Measurements from ENCODE around the gene ULBP2.
"Not testable (repeated sequence)": the region's sequence is repeated elsewhere in the genome, so short reads cannot be mapped to it uniquely, and the experiment has no call there.

Gene ULBP2

GRCh38 chr6:149903938-149904611, 37.7 kb upstream of the ULBP2 start:
- no peaks in the 10 kb centered on the region for H3K4me1 Mint-ChIP-seq (ENCODE audit: low read depth)
- H3K4me3 Mint-ChIP-seq, result no peak overlapping the region
- peaks cover 19% of the 10 kb centered on the region for H3K9me3 Mint-ChIP-seq
- no peaks in the 10 kb centered on the region for H3K27me3 Mint-ChIP-seq
- intact Hi-C loops (cut with micrococcal nuclease), result no loop called here
- no peaks in the 10 kb centered on the region for H3K36me3 Mint-ChIP-seq (ENCODE audit: low read depth)
- H3K27ac Mint-ChIP-seq, result no peak overlapping the region

GRCh38 chr6:149904661-149905370, 37.0 kb upstream of the ULBP2 start:
- Mint-ChIP-seq H3K4me1 (ENCODE audit: low read depth) (no peaks in the 10 kb centered on the region), H3K27ac (no peak overlapping the region), H3K4me3 (no peak overlapping the region), H3K9me3 (peaks cover 19% of the 10 kb centered on the region), H3K36me3 (ENCODE audit: low read depth) (no peaks in the 10 kb centered on the region), H3K27me3 (no peaks in the 10 kb centered on the region)
- intact Hi-C loops (cut with micrococcal nuclease), result no loop called here

- intact Hi-C loops (cut with micrococcal nuclease), result no loop called here
- Mint-ChIP-seq H3K36me3 (ENCODE audit: low read depth) (no peaks in the 10 kb centered on the region), H3K4me3 (no peak overlapping the region), H3K27ac (no peak overlapping the region), H3K9me3 (peaks cover 19% of the 10 kb centered on the region), H3K27me3 (peaks cover 2% of the 10 kb centered on the region), H3K4me1 (ENCODE audit: low read depth) (no peaks in the 10 kb centered on the region)
These were observed 36.4 kb upstream of the ULBP2 start for GRCh38 chr6:149905371-149905910.

- intact Hi-C loops (cut with micrococcal nuclease), result no loop called here
- H3K36me3 Mint-ChIP-seq (ENCODE audit: low read depth), result no peaks in the 10 kb centered on the region
- H3K27me3 Mint-ChIP-seq, result peaks cover 2% of the 10 kb centered on the region
- H3K27ac Mint-ChIP-seq, result no peak overlapping the region
- no peak overlapping the region for H3K4me3 Mint-ChIP-seq
- H3K4me1 Mint-ChIP-seq (ENCODE audit: low read depth), result no peaks in the 10 kb centered on the region
- H3K9me3 Mint-ChIP-seq, result peaks cover 19% of the 10 kb centered on the region
These were observed 35.9 kb upstream of the ULBP2 start for GRCh38 chr6:149905911-149906371.

- intact Hi-C loops (cut with micrococcal nuclease), result no loop called here
- no peak overlapping the region for H3K27ac Mint-ChIP-seq
- H3K4me3 Mint-ChIP-seq, result no peak overlapping the region
- H3K36me3 Mint-ChIP-seq (ENCODE audit: low read depth), result no peaks in the 10 kb centered on the region
- peaks cover 2% of the 10 kb centered on the region for H3K27me3 Mint-ChIP-seq
- H3K4me1 Mint-ChIP-seq (ENCODE audit: low read depth), result no peaks in the 10 kb centered on the region
- H3K9me3 Mint-ChIP-seq, result peaks cover 19% of the 10 kb centered on the region
These were observed 35.4 kb upstream of the ULBP2 start for GRCh38 chr6:149906405-149906804.

- Mint-ChIP-seq H3K9me3 (peaks cover 19% of the 10 kb centered on the region), H3K36me3 (ENCODE audit: low read depth) (no peaks in the 10 kb centered on the region), H3K4me3 (no peak overlapping the region), H3K27ac (no peak overlapping the region), H3K27me3 (peaks cover 2% of the 10 kb centered on the region), H3K4me1 (ENCODE audit: low read depth) (no peaks in the 10 kb centered on the region)
- intact Hi-C loops (cut with micrococcal nuclease), result no loop called here
These were observed 34.5 kb upstream of the ULBP2 start for GRCh38 chr6:149907317-149907716.

- peaks cover 19% of the 10 kb centered on the region for H3K9me3 Mint-ChIP-seq
- H3K4me3 Mint-ChIP-seq; intact Hi-C loops (cut with micrococcal nuclease); H3K36me3 Mint-ChIP-seq (ENCODE audit: low read depth); H3K27ac Mint-ChIP-seq; H3K4me1 Mint-ChIP-seq (ENCODE audit: low read depth); H3K27me3 Mint-ChIP-seq: not testable (repeated sequence)
These were observed 33.3 kb upstream of the ULBP2 start for GRCh38 chr6:149908480-149908879.

- Mint-ChIP-seq H3K4me1 (ENCODE audit: low read depth) (no peaks in the 10 kb centered on the region), H3K27me3 (peaks cover 5% of the 10 kb centered on the region), H3K9me3 (peaks cover 19% of the 10 kb centered on the region), H3K36me3 (ENCODE audit: low read depth) (no peaks in the 10 kb centered on the region), H3K27ac (no peak overlapping the region), H3K4me3 (no peak overlapping the region)
- intact Hi-C loops (cut with micrococcal nuclease), result no loop called here
These were observed 31.9 kb upstream of the ULBP2 start for GRCh38 chr6:149909701-149910470.

- no peaks in the 10 kb centered on the region for H3K36me3 Mint-ChIP-seq (ENCODE audit: low read depth)
- peaks cover 5% of the 10 kb centered on the region for H3K27me3 Mint-ChIP-seq
- no peaks in the 10 kb centered on the region for H3K4me1 Mint-ChIP-seq (ENCODE audit: low read depth)
- H3K27ac Mint-ChIP-seq, result no peak overlapping the region
- H3K9me3 Mint-ChIP-seq, result peaks cover 19% of the 10 kb centered on the region
- H3K4me3 Mint-ChIP-seq, result no peak overlapping the region
- intact Hi-C loops (cut with micrococcal nuclease), result no loop called here
These were observed 31.1 kb upstream of the ULBP2 start for GRCh38 chr6:149910721-149911151.

- H3K27me3 Mint-ChIP-seq; H3K4me1 Mint-ChIP-seq (ENCODE audit: low read depth); H3K27ac Mint-ChIP-seq; H3K36me3 Mint-ChIP-seq (ENCODE audit: low read depth); H3K4me3 Mint-ChIP-seq; intact Hi-C loops (cut with micrococcal nuclease): not testable (repeated sequence)
- H3K9me3 Mint-ChIP-seq, result peaks cover 14% of the 10 kb centered on the region
These were observed 29.1 kb upstream of the ULBP2 start for GRCh38 chr6:149912680-149913079.

GRCh38 chr6:149913085-149913484, 28.7 kb upstream of the ULBP2 start:
- H3K36me3 Mint-ChIP-seq (ENCODE audit: low read depth), result no peaks in the 10 kb centered on the region
- H3K9me3 Mint-ChIP-seq, result peaks cover 10% of the 10 kb centered on the region
- H3K4me1 Mint-ChIP-seq (ENCODE audit: low read depth), result no peaks in the 10 kb centered on the region
- no peak overlapping the region for H3K27ac Mint-ChIP-seq
- no peak overlapping the region for H3K4me3 Mint-ChIP-seq
- peaks cover 5% of the 10 kb centered on the region for H3K27me3 Mint-ChIP-seq
- intact Hi-C loops (cut with micrococcal nuclease), result no loop called here

- Mint-ChIP-seq H3K36me3 (ENCODE audit: low read depth) (no peaks in the 10 kb centered on the region), H3K27ac (no peak overlapping the region), H3K4me3 (no peak overlapping the region), H3K4me1 (ENCODE audit: low read depth) (no peaks in the 10 kb centered on the region), H3K27me3 (peaks cover 10% of the 10 kb centered on the region), H3K9me3 (peaks cover 4% of the 10 kb centered on the region)
- intact Hi-C loops (cut with micrococcal nuclease), result no loop called here
These were observed 28.1 kb upstream of the ULBP2 start for GRCh38 chr6:149913540-149914240.

- Mint-ChIP-seq H3K36me3 (ENCODE audit: low read depth) (no peaks in the 10 kb centered on the region), H3K27ac (no peak overlapping the region), H3K4me1 (ENCODE audit: low read depth) (no peaks in the 10 kb centered on the region), H3K27me3 (peaks cover 28% of the 10 kb centered on the region), H3K9me3 (no peaks in the 10 kb centered on the region), H3K4me3 (no peak overlapping the region)
- intact Hi-C loops (cut with micrococcal nuclease), result no loop called here
These were observed 25.6 kb upstream of the ULBP2 start for GRCh38 chr6:149915970-149916865.

All from dendritic cell treated with granulocyte-macrophage colony-stimulating factor and Interleukin-4, amounts not matched to agents 40 ng/mL and 50 ng/mL, for 4 days (primary cell).